ENCODE measurements around the gene SLC17A7. TPM values are rescaled to one million over a fixed set of nuclear protein-coding genes. Genes with fewer than 3 reads are reported as not detected.

The SLC17A7 gene
- total and polyA plus RNA-seq, 2 of the 13 experiments (the other 11 are each of a cell fraction or from before 2014, with no cell fraction given): 0.32 TPM; not detected in 1

GRCh38 chr19:49487277-49488045, 46.1 kb upstream of the SLC17A7 start, which contains the start of gene RPL13A (continued):
- TF ChIP-seq TFE3 (CRISPR knock-in tag; IDR thresholded peaks at IDR 0.05) (peak; percentile 80), KDM3A (CRISPR knock-in tag; IDR thresholded peaks at IDR 0.05; ENCODE audit: low read depth) (peak; percentile 55; the same call in 1 of the 2 replicates), NFKBIZ (CRISPR knock-in tag; IDR thresholded peaks at IDR 0.05) (peak; percentile 82; the same call in 1 of the 2 replicates), PHF21A (CRISPR knock-in tag; IDR thresholded peaks at IDR 0.05) (peak; percentile 36; the same call in 1 of the 2 replicates), RNF219 (CRISPR knock-in tag; IDR thresholded peaks at IDR 0.05) (0 out of 2 replicates have a peak, but pooled peaks have one; percentile 34), MYNN (CRISPR knock-in tag; IDR thresholded peaks at IDR 0.05; ENCODE audit: low read depth) (peak; percentile 38), ATF7-NPFF (CRISPR knock-in tag; IDR thresholded peaks at IDR 0.05; ENCODE audit: low read depth) (peak; percentile 62; the same call in 1 of the 2 replicates), ZNF615 (CRISPR knock-in tag; IDR thresholded peaks at IDR 0.05; ENCODE audit: borderline replicate concordance) (peak; percentile 77; the same call in 1 of the 2 replicates), SALL2 (CRISPR knock-in tag; IDR thresholded peaks at IDR 0.05) (peak; percentile 79), FOXA3 (CRISPR knock-in tag; IDR thresholded peaks at IDR 0.05) (peak; percentile 61), ZNF788 (CRISPR knock-in tag; IDR thresholded peaks at IDR 0.05; ENCODE audit: borderline replicate concordance) (no peak; the same call in 1 of the 2 replicates), PRDM15 (CRISPR knock-in tag; IDR thresholded peaks at IDR 0.05) (peak; percentile 30; the same call in 1 of the 2 replicates), MTERF4 (CRISPR knock-in tag; IDR thresholded peaks at IDR 0.05) (peak; percentile 66; the same call in 1 of the 2 replicates), TFDP1 (CRISPR knock-in tag; IDR thresholded peaks at IDR 0.05; ENCODE audit: borderline replicate concordance) (peak; percentile 62; the same call in 1 of the 2 replicates), E2F2 (CRISPR knock-in tag; IDR thresholded peaks at IDR 0.05; ENCODE audit: borderline replicate concordance) (no peak), ZNF878 (CRISPR knock-in tag; IDR thresholded peaks at IDR 0.05) (no peak), ZNF343 (CRISPR knock-in tag; IDR thresholded peaks at IDR 0.05) (no peak)
